Measurements from ENCODE around the gene GYPC.

- TF ChIP-seq POLR2A (IDR thresholded peaks at IDR 0.05), result no peak
- TF ChIP-seq CTCF (IDR thresholded peaks at IDR 0.05), result no peak
Observed at GRCh38 chr2:126703311-126703710, 47.4 kb downstream of the GYPC start.
